HFF-Myc (cell line): ENCODE results near the gene SH2D3C.
A peak's percentile ranks its signal among the peaks of the same experiment; 100 is the strongest.

Experiments used
- DNase-seq: peaks from one replicate; pipeline ENCODE4 v3.0.0-alpha.2; 2011; ENCODE audit warnings: low read depth; ENCODE audit errors: extremely low read depth
- H3K4me3 ChIP-seq: replicated peaks from 2 replicates; pipeline ENCODE4 v1.5.1; 2011; ENCODE audit warnings: low read depth, mild to moderate bottlenecking, control low read depth, low read length
- CTCF ChIP-seq: IDR thresholded peaks from 2 replicates; pipeline ENCODE4 v1.5.1; 2012; ENCODE audit warnings: mild to moderate bottlenecking, low read depth, low read length, control low read depth; ENCODE audit errors: missing control alignments

SH2D3C gene

DNA sequence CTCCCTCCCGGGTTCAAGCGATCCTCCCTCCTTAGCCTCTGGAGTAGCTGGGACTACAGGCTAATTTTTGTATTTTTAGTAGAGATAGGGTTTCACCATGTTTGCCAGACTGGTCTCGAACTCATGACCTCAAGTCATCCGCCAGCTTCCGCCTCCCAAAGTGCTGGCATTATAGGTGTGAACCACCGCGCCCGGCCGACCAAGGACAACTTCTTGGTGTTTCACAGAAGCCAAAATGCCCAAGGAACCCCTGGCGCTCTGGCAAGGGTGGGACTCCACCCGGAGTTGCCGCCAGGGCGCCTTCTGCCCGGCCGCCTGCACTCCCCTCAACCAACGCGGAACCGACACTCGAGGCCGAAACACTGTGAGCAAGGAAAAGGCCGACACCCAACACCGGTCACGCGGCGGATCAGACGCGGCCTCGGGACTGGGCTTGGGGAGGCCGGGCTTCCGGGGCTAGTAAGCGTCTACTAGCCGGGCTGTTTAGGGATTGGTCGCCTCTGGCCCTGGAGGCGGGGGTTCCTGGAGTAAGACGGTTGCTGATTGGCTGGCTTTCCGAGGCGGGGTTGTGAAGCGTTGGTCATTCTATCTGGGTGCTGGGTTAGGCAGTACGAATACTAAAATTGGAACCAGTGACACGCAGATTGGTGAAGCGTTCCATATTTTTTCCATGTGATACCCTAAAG, 79.3 kb downstream of the SH2D3C start:
- H3K4me3 ChIP-seq, result no peak overlapping the region
- DNase-seq, result peak; percentile 94
- no peak for TF ChIP-seq CTCF

GRCh38 chr9:127698386-127698785, 80.1 kb downstream of the SH2D3C start:
- no peak for TF ChIP-seq CTCF
- no peak for DNase-seq
- H3K4me3 ChIP-seq, result no peak overlapping the region

GRCh38 chr9:127697575-127697974, 80.9 kb downstream of the SH2D3C start:
- H3K4me3 ChIP-seq, result no peak overlapping the region
- no peak for TF ChIP-seq CTCF
- no peak for DNase-seq

DNA sequence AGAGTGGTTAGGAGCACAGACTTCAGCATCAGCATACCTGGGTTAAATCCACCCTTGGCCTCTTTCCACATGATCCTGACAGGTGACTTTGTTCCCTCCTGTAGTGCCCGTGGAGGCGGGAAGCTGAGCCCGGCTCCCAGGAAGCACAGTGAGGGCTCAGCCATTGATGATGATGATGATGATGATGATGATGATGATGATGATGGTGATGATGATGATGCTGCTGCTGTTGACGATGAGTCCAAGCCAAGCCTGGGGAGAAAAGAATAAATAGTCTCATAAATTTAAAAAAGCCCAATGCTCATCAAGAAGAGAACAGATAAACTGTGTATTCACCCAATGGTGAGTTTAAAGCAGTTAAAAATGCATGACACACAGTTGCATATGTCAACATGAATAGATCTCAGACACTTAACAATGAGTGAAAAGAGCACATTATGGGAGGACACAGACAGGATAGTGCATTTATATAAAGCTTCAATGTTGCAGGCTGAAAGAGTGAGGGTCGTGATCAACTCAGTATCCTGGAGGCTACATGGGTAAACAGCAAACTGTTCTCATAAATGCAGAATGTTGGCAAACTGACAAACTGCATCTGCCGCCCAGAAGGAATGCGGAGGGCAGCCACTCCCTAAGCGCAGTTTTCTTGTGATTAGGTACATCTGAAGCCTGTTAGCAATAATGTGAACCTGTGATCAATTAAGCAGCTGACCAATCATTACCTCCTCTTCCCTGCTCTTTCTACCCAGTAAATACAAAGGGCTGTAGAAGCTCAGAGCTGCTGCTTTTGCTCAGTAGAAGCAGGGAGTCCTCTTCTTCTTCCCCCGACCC, 83.4 kb downstream of the SH2D3C start:
- TF ChIP-seq CTCF, result no peak
- peak; percentile 71 for DNase-seq
- H3K4me3 ChIP-seq, result no peak overlapping the region

- DNase-seq, result no peak
- no peak for TF ChIP-seq CTCF
- H3K4me3 ChIP-seq, result no peak overlapping the region
Observed at GRCh38 chr9:127693697-127694096, 84.8 kb downstream of the SH2D3C start.

- DNase-seq, result no peak
- no peak overlapping the region for H3K4me3 ChIP-seq
- TF ChIP-seq CTCF, result no peak
Observed at GRCh38 chr9:127693143-127693542, 85.3 kb downstream of the SH2D3C start.

DNA sequence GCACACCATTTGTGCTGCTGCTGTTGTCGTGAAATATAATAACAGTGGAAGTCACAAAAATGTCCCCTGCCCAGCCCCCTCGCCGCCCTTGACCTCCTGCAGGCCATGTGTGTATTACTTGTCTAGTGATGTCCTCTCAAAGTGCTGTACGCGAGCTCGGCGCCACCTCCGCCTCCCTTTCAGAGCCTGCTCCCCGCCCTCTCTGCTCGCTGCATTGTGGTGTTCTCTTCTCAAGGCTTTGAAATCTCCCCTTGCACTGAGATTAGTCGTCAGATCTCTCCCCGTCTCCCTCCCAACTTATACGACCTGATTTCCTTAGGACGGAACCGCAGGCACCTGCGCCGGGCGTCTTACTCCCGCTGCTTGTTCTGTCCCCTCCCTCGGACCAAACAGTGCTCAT, 86.4 kb downstream of the SH2D3C start:
- no peak overlapping the region for H3K4me3 ChIP-seq
- DNase-seq, result no peak
- no peak for TF ChIP-seq CTCF
